DOHH2 (cell line): ENCODE data around the gene SLCO2A1.

Experiments
- EZH2phosphoT487 ChIP-seq: fragments of 200-600 bp; sonication (generic); IDR thresholded peaks from 2 replicates; pipeline ENCODE4 v1.6.1; 2017; ENCODE audit warnings: borderline replicate concordance, mild to moderate bottlenecking, antibody characterized with exemption, low read length, moderate library complexity, mixed read lengths
- TF ChIP-seq, protein P1 (sequence below): fragments of 200-600 bp; sonication (generic); IDR thresholded peaks from one replicate; pipeline ENCODE4 v1.5.1; 2014; ENCODE audit warnings: antibody characterized with exemption, mild to moderate bottlenecking, low read depth, low read length; ENCODE audit not compliant: poor library complexity, severe bottlenecking

DNA sequence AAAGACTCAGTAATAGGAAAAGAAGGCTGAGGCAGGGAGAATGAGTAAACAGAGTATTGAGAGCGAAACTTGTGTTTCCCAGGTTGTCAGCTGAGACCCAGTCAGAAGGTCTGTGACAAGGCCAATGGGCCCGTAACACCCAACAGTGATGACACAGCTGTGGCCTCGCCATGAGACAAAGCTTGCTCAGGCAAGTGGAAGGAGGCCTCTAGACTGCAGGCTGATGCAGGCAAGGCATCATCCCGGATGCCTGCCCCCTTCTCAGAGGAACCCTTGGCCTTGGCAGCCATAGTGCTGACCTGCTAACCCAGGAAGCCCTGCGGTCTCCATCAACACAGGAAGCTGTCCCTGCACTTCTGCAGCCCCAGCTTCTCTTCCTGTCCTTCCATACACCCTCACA lies 149.4 kb downstream of the SLCO2A1 start:
- TF ChIP-seq, protein P1, sequence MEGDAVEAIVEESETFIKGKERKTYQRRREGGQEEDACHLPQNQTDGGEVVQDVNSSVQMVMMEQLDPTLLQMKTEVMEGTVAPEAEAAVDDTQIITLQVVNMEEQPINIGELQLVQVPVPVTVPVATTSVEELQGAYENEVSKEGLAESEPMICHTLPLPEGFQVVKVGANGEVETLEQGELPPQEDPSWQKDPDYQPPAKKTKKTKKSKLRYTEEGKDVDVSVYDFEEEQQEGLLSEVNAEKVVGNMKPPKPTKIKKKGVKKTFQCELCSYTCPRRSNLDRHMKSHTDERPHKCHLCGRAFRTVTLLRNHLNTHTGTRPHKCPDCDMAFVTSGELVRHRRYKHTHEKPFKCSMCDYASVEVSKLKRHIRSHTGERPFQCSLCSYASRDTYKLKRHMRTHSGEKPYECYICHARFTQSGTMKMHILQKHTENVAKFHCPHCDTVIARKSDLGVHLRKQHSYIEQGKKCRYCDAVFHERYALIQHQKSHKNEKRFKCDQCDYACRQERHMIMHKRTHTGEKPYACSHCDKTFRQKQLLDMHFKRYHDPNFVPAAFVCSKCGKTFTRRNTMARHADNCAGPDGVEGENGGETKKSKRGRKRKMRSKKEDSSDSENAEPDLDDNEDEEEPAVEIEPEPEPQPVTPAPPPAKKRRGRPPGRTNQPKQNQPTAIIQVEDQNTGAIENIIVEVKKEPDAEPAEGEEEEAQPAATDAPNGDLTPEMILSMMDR = no peak
- no peak for TF ChIP-seq EZH2phosphoT487
